ENCODE measurements around the gene XYLT1. TPM values are rescaled to one million over a fixed set of nuclear protein-coding genes. Genes with fewer than 3 reads are reported as not detected.

Gene XYLT1
- total RNA-seq, 1 experiment from 2014 or later, result 25.0 TPM

DNA sequence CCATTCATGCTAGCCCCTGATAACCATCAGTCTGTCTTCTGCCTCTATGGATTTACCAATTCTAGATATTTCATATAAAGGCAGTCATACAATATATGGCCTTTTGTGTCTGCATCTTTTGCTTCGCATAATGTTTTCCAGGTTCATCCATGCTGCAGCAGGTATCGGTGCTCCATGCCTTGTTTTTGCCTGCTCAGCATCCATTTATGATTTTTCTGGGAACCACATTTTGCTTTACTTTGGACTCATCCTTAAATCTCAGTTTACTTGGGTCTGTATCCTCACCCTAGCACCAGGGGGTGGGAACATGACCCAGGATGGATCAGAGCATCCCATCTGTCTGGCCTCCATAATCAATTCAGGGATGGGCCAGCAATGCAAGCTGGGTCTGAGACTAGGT lies 325.7 kb downstream of the XYLT1 start (continued):
- no peak for TF ChIP-seq NR1H2 (CRISPR knock-in tag; IDR thresholded peaks at IDR 0.05)
- TF ChIP-seq, protein P1, sequence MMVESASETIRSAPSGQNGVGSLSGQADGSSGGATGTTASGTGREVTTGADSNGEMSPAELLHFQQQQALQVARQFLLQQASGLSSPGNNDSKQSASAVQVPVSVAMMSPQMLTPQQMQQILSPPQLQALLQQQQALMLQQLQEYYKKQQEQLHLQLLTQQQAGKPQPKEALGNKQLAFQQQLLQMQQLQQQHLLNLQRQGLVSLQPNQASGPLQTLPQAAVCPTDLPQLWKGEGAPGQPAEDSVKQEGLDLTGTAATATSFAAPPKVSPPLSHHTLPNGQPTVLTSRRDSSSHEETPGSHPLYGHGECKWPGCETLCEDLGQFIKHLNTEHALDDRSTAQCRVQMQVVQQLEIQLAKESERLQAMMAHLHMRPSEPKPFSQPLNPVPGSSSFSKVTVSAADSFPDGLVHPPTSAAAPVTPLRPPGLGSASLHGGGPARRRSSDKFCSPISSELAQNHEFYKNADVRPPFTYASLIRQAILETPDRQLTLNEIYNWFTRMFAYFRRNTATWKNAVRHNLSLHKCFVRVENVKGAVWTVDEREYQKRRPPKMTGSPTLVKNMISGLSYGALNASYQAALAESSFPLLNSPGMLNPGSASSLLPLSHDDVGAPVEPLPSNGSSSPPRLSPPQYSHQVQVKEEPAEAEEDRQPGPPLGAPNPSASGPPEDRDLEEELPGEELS (CRISPR knock-in tag; IDR thresholded peaks at IDR 0.05), result no peak

DNA sequence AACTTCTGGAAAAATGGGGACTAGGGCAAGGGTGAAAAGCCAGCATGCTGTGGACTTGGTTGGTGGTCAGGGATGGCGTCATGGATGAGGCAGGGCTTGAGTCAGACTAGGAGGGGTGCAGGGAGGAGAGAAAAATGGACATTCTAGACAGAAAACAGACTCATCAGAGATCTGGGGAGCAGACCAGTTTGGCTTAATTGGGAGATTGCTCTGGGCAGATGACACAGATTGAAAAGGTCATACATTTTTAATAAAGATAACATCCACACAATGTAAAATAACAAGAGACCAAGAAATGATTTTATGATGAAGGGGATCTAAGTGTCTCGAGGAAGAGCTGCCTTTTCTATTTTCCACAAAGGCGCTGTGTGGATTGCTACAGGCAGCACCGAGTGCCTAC lies 326.3 kb downstream of the XYLT1 start:
- Mint-ChIP-seq H3K27me3 (ENCODE audit: low read depth) (no peaks in the 10 kb centered on the region), H3K36me3 (no peaks in the 10 kb centered on the region), H3K27ac (no peak overlapping the region), H3K4me3 (no peak overlapping the region), H3K9me3 (no peaks in the 10 kb centered on the region), H3K4me1 (no peaks in the 10 kb centered on the region)
- ATAC-seq (no peak), DNase-seq (ENCODE audit: low spot score) (no peak)
- TF ChIP-seq JAZF1 (CRISPR knock-in tag; IDR thresholded peaks at IDR 0.05), result no peak
- TF ChIP-seq, protein P2, sequence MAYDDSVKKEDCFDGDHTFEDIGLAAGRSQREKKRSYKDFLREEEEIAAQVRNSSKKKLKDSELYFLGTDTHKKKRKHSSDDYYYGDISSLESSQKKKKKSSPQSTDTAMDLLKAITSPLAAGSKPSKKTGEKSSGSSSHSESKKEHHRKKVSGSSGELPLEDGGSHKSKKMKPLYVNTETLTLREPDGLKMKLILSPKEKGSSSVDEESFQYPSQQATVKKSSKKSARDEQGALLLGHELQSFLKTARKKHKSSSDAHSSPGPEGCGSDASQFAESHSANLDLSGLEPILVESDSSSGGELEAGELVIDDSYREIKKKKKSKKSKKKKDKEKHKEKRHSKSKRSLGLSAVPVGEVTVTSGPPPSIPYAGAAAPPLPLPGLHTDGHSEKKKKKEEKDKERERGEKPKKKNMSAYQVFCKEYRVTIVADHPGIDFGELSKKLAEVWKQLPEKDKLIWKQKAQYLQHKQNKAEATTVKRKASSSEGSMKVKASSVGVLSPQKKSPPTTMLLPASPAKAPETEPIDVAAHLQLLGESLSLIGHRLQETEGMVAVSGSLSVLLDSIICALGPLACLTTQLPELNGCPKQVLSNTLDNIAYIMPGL (CRISPR knock-in tag; IDR thresholded peaks at IDR 0.05), result no peak
- no peak for TF ChIP-seq FOXK1 (CRISPR knock-in tag; IDR thresholded peaks at IDR 0.05)
- TF ChIP-seq TCF7 (CRISPR knock-in tag; IDR thresholded peaks at IDR 0.05; ENCODE audit: low read depth), result no peak
- TF ChIP-seq ZNF317 (CRISPR knock-in tag; IDR thresholded peaks at IDR 0.05; ENCODE audit: borderline replicate concordance, low read depth), result no peak
- TF ChIP-seq, protein P3, sequence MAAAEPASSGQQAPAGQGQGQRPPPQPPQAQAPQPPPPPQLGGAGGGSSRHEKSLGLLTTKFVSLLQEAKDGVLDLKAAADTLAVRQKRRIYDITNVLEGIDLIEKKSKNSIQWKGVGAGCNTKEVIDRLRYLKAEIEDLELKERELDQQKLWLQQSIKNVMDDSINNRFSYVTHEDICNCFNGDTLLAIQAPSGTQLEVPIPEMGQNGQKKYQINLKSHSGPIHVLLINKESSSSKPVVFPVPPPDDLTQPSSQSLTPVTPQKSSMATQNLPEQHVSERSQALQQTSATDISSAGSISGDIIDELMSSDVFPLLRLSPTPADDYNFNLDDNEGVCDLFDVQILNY (CRISPR knock-in tag; IDR thresholded peaks at IDR 0.05), result no peak
- no peak for TF ChIP-seq ZNF232 (CRISPR knock-in tag; IDR thresholded peaks at IDR 0.05)
- TF ChIP-seq MXD4 (CRISPR knock-in tag; IDR thresholded peaks at IDR 0.05; ENCODE audit: borderline replicate concordance), result no peak
- TF ChIP-seq, protein P4, sequence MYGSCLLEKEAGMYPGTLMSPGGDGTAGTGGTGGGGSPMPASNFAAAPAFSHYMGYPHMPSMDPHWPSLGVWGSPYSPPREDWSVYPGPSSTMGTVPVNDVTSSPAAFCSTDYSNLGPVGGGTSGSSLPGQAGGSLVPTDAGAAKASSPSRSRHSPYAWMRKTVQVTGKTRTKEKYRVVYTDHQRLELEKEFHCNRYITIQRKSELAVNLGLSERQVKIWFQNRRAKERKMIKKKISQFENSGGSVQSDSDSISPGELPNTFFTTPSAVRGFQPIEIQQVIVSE (CRISPR knock-in tag; IDR thresholded peaks at IDR 0.05; ENCODE audit: borderline replicate concordance), result no peak
- TF ChIP-seq TEAD4 (CRISPR knock-in tag; IDR thresholded peaks at IDR 0.05), result no peak
- no peak for TF ChIP-seq JUN (CRISPR knock-in tag; IDR thresholded peaks at IDR 0.05)
- TF ChIP-seq, protein P5, sequence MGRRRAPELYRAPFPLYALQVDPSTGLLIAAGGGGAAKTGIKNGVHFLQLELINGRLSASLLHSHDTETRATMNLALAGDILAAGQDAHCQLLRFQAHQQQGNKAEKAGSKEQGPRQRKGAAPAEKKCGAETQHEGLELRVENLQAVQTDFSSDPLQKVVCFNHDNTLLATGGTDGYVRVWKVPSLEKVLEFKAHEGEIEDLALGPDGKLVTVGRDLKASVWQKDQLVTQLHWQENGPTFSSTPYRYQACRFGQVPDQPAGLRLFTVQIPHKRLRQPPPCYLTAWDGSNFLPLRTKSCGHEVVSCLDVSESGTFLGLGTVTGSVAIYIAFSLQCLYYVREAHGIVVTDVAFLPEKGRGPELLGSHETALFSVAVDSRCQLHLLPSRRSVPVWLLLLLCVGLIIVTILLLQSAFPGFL (CRISPR knock-in tag; IDR thresholded peaks at IDR 0.05; ENCODE audit: borderline replicate concordance), result no peak
- no peak for TF ChIP-seq MYBL2 (CRISPR knock-in tag; IDR thresholded peaks at IDR 0.05)
- TF ChIP-seq, protein P6, sequence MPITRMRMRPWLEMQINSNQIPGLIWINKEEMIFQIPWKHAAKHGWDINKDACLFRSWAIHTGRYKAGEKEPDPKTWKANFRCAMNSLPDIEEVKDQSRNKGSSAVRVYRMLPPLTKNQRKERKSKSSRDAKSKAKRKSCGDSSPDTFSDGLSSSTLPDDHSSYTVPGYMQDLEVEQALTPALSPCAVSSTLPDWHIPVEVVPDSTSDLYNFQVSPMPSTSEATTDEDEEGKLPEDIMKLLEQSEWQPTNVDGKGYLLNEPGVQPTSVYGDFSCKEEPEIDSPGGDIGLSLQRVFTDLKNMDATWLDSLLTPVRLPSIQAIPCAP (CRISPR knock-in tag; IDR thresholded peaks at IDR 0.05), result no peak
- TF ChIP-seq GTF2I (CRISPR knock-in tag; conservative IDR thresholded peaks at IDR 0.05), result no peak
- TF ChIP-seq, protein P7, sequence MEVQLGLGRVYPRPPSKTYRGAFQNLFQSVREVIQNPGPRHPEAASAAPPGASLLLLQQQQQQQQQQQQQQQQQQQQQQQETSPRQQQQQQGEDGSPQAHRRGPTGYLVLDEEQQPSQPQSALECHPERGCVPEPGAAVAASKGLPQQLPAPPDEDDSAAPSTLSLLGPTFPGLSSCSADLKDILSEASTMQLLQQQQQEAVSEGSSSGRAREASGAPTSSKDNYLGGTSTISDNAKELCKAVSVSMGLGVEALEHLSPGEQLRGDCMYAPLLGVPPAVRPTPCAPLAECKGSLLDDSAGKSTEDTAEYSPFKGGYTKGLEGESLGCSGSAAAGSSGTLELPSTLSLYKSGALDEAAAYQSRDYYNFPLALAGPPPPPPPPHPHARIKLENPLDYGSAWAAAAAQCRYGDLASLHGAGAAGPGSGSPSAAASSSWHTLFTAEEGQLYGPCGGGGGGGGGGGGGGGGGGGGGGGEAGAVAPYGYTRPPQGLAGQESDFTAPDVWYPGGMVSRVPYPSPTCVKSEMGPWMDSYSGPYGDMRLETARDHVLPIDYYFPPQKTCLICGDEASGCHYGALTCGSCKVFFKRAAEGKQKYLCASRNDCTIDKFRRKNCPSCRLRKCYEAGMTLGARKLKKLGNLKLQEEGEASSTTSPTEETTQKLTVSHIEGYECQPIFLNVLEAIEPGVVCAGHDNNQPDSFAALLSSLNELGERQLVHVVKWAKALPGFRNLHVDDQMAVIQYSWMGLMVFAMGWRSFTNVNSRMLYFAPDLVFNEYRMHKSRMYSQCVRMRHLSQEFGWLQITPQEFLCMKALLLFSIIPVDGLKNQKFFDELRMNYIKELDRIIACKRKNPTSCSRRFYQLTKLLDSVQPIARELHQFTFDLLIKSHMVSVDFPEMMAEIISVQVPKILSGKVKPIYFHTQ (CRISPR knock-in tag; IDR thresholded peaks at IDR 0.05), result no peak
- no peak for TF ChIP-seq RORB (CRISPR knock-in tag; IDR thresholded peaks at IDR 0.05)
- no peak for TF ChIP-seq RELA (CRISPR knock-in tag; IDR thresholded peaks at IDR 0.05; ENCODE audit: borderline replicate concordance)
- no peak for TF ChIP-seq SP1 (CRISPR knock-in tag; conservative IDR thresholded peaks at IDR 0.05)
- POLR2A ChIA-PET, result no interaction called here
- CTCF ChIA-PET, result no interaction called here
